ENCODE measurements around the gene FNIP1.

GRCh38 chr5:131693894-131694293, 102.9 kb downstream of the FNIP1 start:
- TF ChIP-seq CTCF (IDR thresholded peaks at IDR 0.05; ENCODE audit: poor library complexity) (no peak), EZH2 (IDR thresholded peaks at IDR 0.05; ENCODE audit: borderline replicate concordance) (no peak)

Data from hepatocyte (in vitro differentiated cells).